ENCODE data around the gene CD4.
A peak's percentile ranks its signal among the peaks of the same experiment; 100 is the strongest.
"Not testable (repeated sequence)": the region's sequence is repeated elsewhere in the genome, so short reads cannot be mapped to it uniquely, and the experiment has no call there.

CD4 gene

DNA sequence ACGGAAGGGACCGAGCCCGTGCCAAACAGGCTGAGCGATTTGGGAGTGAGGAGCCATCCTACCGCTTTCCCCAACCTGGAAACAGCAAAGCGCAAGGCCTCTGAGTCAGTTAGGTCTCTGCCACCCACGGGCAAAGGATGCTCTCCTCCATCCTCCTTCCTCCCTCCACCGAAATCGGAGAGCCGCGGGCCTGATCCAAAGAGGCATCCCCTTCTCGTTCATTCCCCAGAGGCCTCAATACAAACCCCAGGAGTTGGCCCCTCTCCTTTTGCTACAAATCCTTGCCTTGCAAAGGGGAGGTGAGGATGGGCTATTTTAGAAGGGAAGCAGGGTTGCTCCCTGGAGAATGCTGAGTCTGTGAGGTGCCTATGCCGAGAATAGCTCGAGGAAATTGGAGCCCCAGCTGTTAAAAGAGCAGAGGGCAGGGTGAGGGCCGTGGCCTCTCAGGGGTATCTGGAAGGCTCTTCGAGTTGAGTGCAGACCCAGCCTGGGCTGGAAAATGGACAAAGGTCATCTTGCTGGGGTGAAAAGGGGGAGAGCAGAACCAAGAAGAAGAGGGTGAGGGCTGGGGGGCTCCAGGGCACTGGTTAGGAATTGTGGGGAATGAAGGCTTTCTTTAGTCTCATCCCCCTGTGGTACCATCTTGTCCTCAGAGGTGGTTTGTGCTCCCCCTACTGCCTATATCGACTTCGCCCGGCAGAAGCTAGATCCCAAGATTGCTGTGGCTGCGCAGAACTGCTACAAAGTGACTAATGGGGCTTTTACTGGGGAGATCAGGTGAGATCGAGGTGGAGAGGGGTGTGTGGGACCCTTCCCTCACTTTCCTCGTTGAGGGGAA lies 79.1 kb downstream of the CD4 start:
- peak in 2 of 14 donors; percentile 12 to 28 for DNase-seq

DNA sequence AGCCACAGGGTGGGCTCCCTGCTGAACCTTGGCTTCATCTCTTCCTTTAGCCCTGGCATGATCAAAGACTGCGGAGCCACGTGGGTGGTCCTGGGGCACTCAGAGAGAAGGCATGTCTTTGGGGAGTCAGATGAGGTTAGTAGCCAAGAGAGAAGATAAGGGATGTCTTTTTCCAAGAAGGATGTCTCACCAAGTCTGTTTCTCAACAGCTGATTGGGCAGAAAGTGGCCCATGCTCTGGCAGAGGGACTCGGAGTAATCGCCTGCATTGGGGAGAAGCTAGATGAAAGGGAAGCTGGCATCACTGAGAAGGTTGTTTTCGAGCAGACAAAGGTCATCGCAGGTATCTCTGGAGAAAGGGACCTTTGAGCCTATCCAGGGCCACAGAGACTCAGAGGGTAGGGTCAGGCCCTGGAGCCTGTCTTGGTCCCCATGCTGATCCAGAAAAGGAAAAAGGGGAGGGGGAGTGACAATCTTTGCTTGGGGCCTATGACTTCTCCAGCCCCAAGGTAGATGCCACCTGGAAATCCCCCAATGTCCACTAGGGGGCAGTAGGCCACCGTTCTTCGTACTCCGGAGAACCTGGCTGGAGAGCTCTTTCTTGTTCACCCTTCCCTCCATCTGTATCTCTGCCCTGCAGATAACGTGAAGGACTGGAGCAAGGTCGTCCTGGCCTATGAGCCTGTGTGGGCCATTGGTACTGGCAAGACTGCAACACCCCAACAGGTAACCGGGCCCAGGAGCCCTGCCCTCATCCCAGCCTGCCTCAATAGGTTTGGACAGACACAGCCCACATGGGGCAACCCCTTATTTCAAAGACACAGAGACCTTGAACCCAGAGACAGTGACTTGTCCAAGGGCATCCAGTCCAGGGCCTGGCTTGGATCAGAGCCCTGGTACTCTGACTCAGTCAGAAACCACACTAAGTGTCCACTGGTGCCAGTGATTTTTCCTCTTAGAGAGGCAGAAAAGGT lies 80.0 kb downstream of the CD4 start:
- DNase-seq = peak in 12 of 14 donors; percentile 17 to 79 (median 58)

DNA sequence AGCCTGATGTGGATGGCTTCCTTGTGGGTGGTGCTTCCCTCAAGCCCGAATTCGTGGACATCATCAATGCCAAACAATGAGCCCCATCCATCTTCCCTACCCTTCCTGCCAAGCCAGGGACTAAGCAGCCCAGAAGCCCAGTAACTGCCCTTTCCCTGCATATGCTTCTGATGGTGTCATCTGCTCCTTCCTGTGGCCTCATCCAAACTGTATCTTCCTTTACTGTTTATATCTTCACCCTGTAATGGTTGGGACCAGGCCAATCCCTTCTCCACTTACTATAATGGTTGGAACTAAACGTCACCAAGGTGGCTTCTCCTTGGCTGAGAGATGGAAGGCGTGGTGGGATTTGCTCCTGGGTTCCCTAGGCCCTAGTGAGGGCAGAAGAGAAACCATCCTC lies 81.0 kb downstream of the CD4 start:
- not testable (repeated sequence) for DNase-seq

Measured in C1 segment of cervical spinal cord (tissue), 14 donors.